MCF 10A (cell line): Measurements from ENCODE around the gene MRPL57. TPM values are rescaled to one million over a fixed set of nuclear protein-coding genes. Genes with fewer than 3 reads are reported as not detected.
"Not testable (repeated sequence)": the region's sequence is repeated elsewhere in the genome, so short reads cannot be mapped to it uniquely, and the experiment has no call there.

Source experiments
- BruUV-seq: library from RNA; stranded (reverse); fragments of 400-500 nt; replicated peaks from 2 replicates; lab custom pipeline; 2021; lab: Mats Ljungman, UMichigan
- CTCF ChIA-PET: fragments of 300-600 bp; sonication (Branson Sonifier 250); formaldehyde crosslinking; extraction: SDS; loops from one replicate; lab custom pipeline; 2021; ENCODE audit warnings: antibody characterized with exemption, inconsistent platforms; lab: Yijun Ruan, JAX
- POLR2A ChIA-PET: fragments of 300-600, 350-650 bp; sonication (Branson Sonifier 250); formaldehyde crosslinking; extraction: SDS; loops from one replicate; lab custom pipeline; 2020; ENCODE audit warnings: antibody characterized with exemption, inconsistent platforms; lab: Yijun Ruan, JAX
- DNase-seq: peaks from one replicate; pipeline ENCODE4 v3.0.0-alpha.2; 2018; ENCODE audit not compliant: unreplicated experiment
- H3K27ac Mint-ChIP-seq: one replicate; pipeline ENCODE4 v1.8.0; 2022; ENCODE audit warnings: mild to moderate bottlenecking, low read depth, mixed read lengths; ENCODE audit not compliant: unreplicated experiment
- H3K27me3 Mint-ChIP-seq: one replicate; pipeline ENCODE4 v1.8.0; 2022; ENCODE audit warnings: mixed read lengths; ENCODE audit not compliant: insufficient read depth, unreplicated experiment
- H3K36me3 Mint-ChIP-seq: one replicate; pipeline ENCODE4 v1.8.0; 2022; ENCODE audit warnings: mild to moderate bottlenecking, moderate library complexity, mixed read lengths; ENCODE audit not compliant: insufficient read depth, unreplicated experiment
- H3K4me1 Mint-ChIP-seq: one replicate; pipeline ENCODE4 v1.8.0; 2022; ENCODE audit warnings: mixed read lengths; ENCODE audit not compliant: insufficient read depth, unreplicated experiment
- H3K4me3 Mint-ChIP-seq: one replicate; pipeline ENCODE4 v1.8.0; 2022; ENCODE audit warnings: mild to moderate bottlenecking, moderate library complexity, mixed read lengths; ENCODE audit not compliant: unreplicated experiment
- H3K9me3 Mint-ChIP-seq: one replicate; pipeline ENCODE4 v1.8.0; 2022; ENCODE audit warnings: mixed read lengths; ENCODE audit not compliant: unreplicated experiment
- CTCF ChIP-seq: fragments of 200-600 bp; IDR thresholded peaks from one replicate; pipeline ENCODE4 v1.8.0; 2022; ENCODE audit warnings: antibody characterized with exemption, mild to moderate bottlenecking; ENCODE audit not compliant: unreplicated experiment
- intact Hi-C: fragments of 100-400 bp; cut with micrococcal nuclease; formaldehyde crosslinking; loops from 2 replicates; pipeline ENCODE4 v1.14.1; 2022
- total RNA-seq: library from RNA; stranded (reverse); gene quantifications from 2 replicates; pipeline ENCODE4 v1.2.3, GENCODE V29; 2022

MRPL57 gene
- total RNA-seq, 1 experiment from 2014 or later, result 20.8 TPM

- Mint-ChIP-seq H3K27me3 (no peaks in the 10 kb centered on the region), H3K27ac (no peak overlapping the region), H3K4me1 (no peaks in the 10 kb centered on the region), H3K9me3 (no peaks in the 10 kb centered on the region), H3K36me3 (peaks cover 13% of the 10 kb centered on the region), H3K4me3 (no peak overlapping the region)
- intact Hi-C loops, result loop anchor here (5.0 kb wide), 1 partner anchor 296 kb away; no protein-coding TSS in a partner anchor
- DNase-seq, result no peak
- TF ChIP-seq CTCF, result no peak
- ChIA-PET POLR2A (no interaction called here), CTCF (interaction anchor here (0.7 kb wide), 2 partner anchors 16 to 175 kb away, joined by 3 read pairs; no protein-coding TSS in a partner anchor)
- no TSS peak for BruUV-seq
Observed at GRCh38 chr13:21181671-21182070, 5.2 kb downstream of the MRPL57 start.

GRCh38 chr13:21186410-21186809 is 10.0 kb downstream of the MRPL57 start:
- DNase-seq, H3K27me3 Mint-ChIP-seq, H3K27ac Mint-ChIP-seq, H3K4me3 Mint-ChIP-seq, intact Hi-C loops, BruUV-seq, POLR2A ChIA-PET, CTCF ChIA-PET, H3K9me3 Mint-ChIP-seq, H3K4me1 Mint-ChIP-seq, H3K36me3 Mint-ChIP-seq: not testable (repeated sequence)

GRCh38 chr13:21194756-21195155 is 18.3 kb downstream of the MRPL57 start:
- H3K36me3 Mint-ChIP-seq, H3K27ac Mint-ChIP-seq, H3K9me3 Mint-ChIP-seq, H3K4me3 Mint-ChIP-seq, H3K4me1 Mint-ChIP-seq, BruUV-seq, DNase-seq, POLR2A ChIA-PET, CTCF ChIA-PET, H3K27me3 Mint-ChIP-seq, intact Hi-C loops: not testable (repeated sequence)

GRCh38 chr13:21197606-21198225 is 21.3 kb downstream of the MRPL57 start:
- H3K9me3 Mint-ChIP-seq, DNase-seq, H3K4me3 Mint-ChIP-seq, H3K4me1 Mint-ChIP-seq, intact Hi-C loops, BruUV-seq, H3K27ac Mint-ChIP-seq, H3K36me3 Mint-ChIP-seq, H3K27me3 Mint-ChIP-seq: not testable (repeated sequence)
- ChIA-PET CTCF (interaction anchor here (0.7 kb wide), 1 partner anchor 1604 kb away, joined by 3 read pairs; no protein-coding TSS in a partner anchor), POLR2A (interaction anchor here (0.7 kb wide), 1 partner anchor 204 kb away, joined by 6 read pairs; no protein-coding TSS in a partner anchor)

GRCh38 chr13:21198391-21198790 is 21.9 kb downstream of the MRPL57 start:
- H3K4me3 Mint-ChIP-seq, CTCF ChIA-PET, H3K27ac Mint-ChIP-seq, H3K36me3 Mint-ChIP-seq, DNase-seq, H3K27me3 Mint-ChIP-seq, BruUV-seq, H3K9me3 Mint-ChIP-seq, intact Hi-C loops, H3K4me1 Mint-ChIP-seq: not testable (repeated sequence)
- POLR2A ChIA-PET, result interaction anchor here (0.7 kb wide), 1 partner anchor 204 kb away, joined by 6 read pairs; no protein-coding TSS in a partner anchor

- CTCF ChIA-PET, DNase-seq, H3K27ac Mint-ChIP-seq, H3K9me3 Mint-ChIP-seq, POLR2A ChIA-PET, intact Hi-C loops, H3K4me3 Mint-ChIP-seq, H3K36me3 Mint-ChIP-seq, BruUV-seq, H3K27me3 Mint-ChIP-seq, H3K4me1 Mint-ChIP-seq: not testable (repeated sequence)
Observed at GRCh38 chr13:21201456-21202190, 25.2 kb downstream of the MRPL57 start.
